ENCODE measurements around the gene CDKAL1. TPM values are rescaled to one million over a fixed set of nuclear protein-coding genes. Genes with fewer than 3 reads are reported as not detected.

The CDKAL1 gene
- total and polyA plus RNA-seq, 2 donors from 2014 or later, result 4.6 to 20.2 TPM

GRCh38 chr6:20997143-20997769 lies 463.0 kb downstream of the CDKAL1 start:
- no peak overlapping the region for H3K9ac ChIP-seq (ENCODE audit: low read length in 3 of 3)
- DNase-seq (no peak), FAIRE-seq (no peak)
- no peaks in the 10 kb centered on the region for H3K36me3 ChIP-seq (ENCODE audit: control insufficient read depth in 2 of 3, insufficient read depth in 3 of 3, low read length in 3 of 3)
- peak overlapping the region in 1 of 2 donors; percentile 15 for H3K27ac ChIP-seq (ENCODE audit: low read depth in 2 of 2, low read length in 2 of 2)
- peaks cover 0 to 11% (median 0%) of the 10 kb centered on the region in 3 donors for H3K9me3 ChIP-seq (ENCODE audit: control insufficient read depth in 2 of 3, insufficient read depth in 1 of 3, low read length in 3 of 3)
- H3K4me1 ChIP-seq (ENCODE audit: control insufficient read depth in 2 of 3, insufficient read depth in 2 of 3, low read depth in 1 of 3, low read length in 3 of 3), result peaks cover 0 to 3% (median 0%) of the 10 kb centered on the region in 3 donors
- H3K4me3 ChIP-seq (ENCODE audit: low read length in 3 of 3), result no peak overlapping the region
- H3K27me3 ChIP-seq (ENCODE audit: control insufficient read depth, insufficient read depth, low read length), result no peaks in the 10 kb centered on the region
- intact Hi-C loops (cut with DNase I), result no loop called here
- no peak for TF ChIP-seq CTCF (IDR thresholded peaks at IDR 0.05; ENCODE audit: borderline replicate concordance, extremely low read depth, insufficient read depth)

GRCh38 chr6:20997770-20998147 lies 463.5 kb downstream of the CDKAL1 start:
- intact Hi-C loops (cut with DNase I), result no loop called here
- no peak for FAIRE-seq
- Histone ChIP-seq H3K4me3 (ENCODE audit: low read length in 3 of 3) (no peak overlapping the region), H3K9me3 (ENCODE audit: control insufficient read depth in 2 of 3, insufficient read depth in 1 of 3, low read length in 3 of 3) (peaks cover 0 to 11% (median 0%) of the 10 kb centered on the region in 3 donors), H3K27ac (ENCODE audit: low read depth in 2 of 2, low read length in 2 of 2) (no peak overlapping the region), H3K36me3 (ENCODE audit: control insufficient read depth in 2 of 3, insufficient read depth in 3 of 3, low read length in 3 of 3) (no peaks in the 10 kb centered on the region), H3K4me1 (ENCODE audit: control insufficient read depth in 2 of 3, insufficient read depth in 2 of 3, low read depth in 1 of 3, low read length in 3 of 3) (peaks cover 0 to 3% (median 0%) of the 10 kb centered on the region in 3 donors), H3K9ac (ENCODE audit: low read length in 3 of 3) (no peak overlapping the region), H3K27me3 (ENCODE audit: control insufficient read depth, insufficient read depth, low read length) (no peaks in the 10 kb centered on the region)
- TF ChIP-seq CTCF (IDR thresholded peaks at IDR 0.05; ENCODE audit: borderline replicate concordance, extremely low read depth, insufficient read depth), result no peak
- no peak for DNase-seq

- intact Hi-C loops (cut with DNase I), result no loop called here
- Histone ChIP-seq H3K36me3 (ENCODE audit: control insufficient read depth in 2 of 3, insufficient read depth in 3 of 3, low read length in 3 of 3) (no peaks in the 10 kb centered on the region), H3K27me3 (ENCODE audit: control insufficient read depth, insufficient read depth, low read length) (no peaks in the 10 kb centered on the region), H3K4me1 (ENCODE audit: control insufficient read depth in 2 of 3, insufficient read depth in 2 of 3, low read depth in 1 of 3, low read length in 3 of 3) (peaks cover 0 to 3% (median 0%) of the 10 kb centered on the region in 3 donors), H3K9ac (ENCODE audit: low read length in 3 of 3) (no peak overlapping the region), H3K27ac (ENCODE audit: low read depth in 2 of 2, low read length in 2 of 2) (no peak overlapping the region), H3K4me3 (ENCODE audit: low read length in 3 of 3) (no peak overlapping the region), H3K9me3 (ENCODE audit: control insufficient read depth in 2 of 3, insufficient read depth in 1 of 3, low read length in 3 of 3) (peaks cover 0 to 11% (median 0%) of the 10 kb centered on the region in 3 donors)
- no peak for DNase-seq
- no peak for TF ChIP-seq CTCF (IDR thresholded peaks at IDR 0.05; ENCODE audit: borderline replicate concordance, extremely low read depth, insufficient read depth)
- FAIRE-seq, result no peak
Measured at GRCh38 chr6:20998748-20999448, 464.6 kb downstream of the CDKAL1 start.

Measured in kidney (tissue), 14 donors.